Trophoblast cell (in vitro differentiated cells and primary cell): ENCODE measurements around the gene SIK3.

ENCODE experiments used
- DNase-seq, 2 donors: peaks; one replicate each; pipeline ENCODE4 v3.0.0-alpha.2; 2016
- H2AFZ ChIP-seq: 2 replicates; pipeline ENCODE4 v1.6.1; 2013; ENCODE audit warnings: low read length, moderate library complexity, mild to moderate bottlenecking; ENCODE audit not compliant: insufficient read depth, poor library complexity
- H2AK5ac ChIP-seq: 2 replicates; pipeline ENCODE4 v1.6.1; 2013; ENCODE audit warnings: mild to moderate bottlenecking, low read length
- H2BK120ac ChIP-seq: 2 replicates; pipeline ENCODE4 v1.6.1; 2013; ENCODE audit warnings: low read length, mild to moderate bottlenecking, moderate library complexity; ENCODE audit not compliant: insufficient read depth, poor library complexity
- H2BK12ac ChIP-seq: 2 replicates; pipeline ENCODE4 v1.6.1; 2013; ENCODE audit warnings: mild to moderate bottlenecking, low read length, moderate library complexity
- H2BK5ac ChIP-seq: 2 replicates; pipeline ENCODE4 v1.6.1; 2013; ENCODE audit warnings: low read length, low read depth, moderate library complexity, mild to moderate bottlenecking; ENCODE audit not compliant: poor library complexity
- H3K14ac ChIP-seq: 2 replicates; pipeline ENCODE4 v1.6.1; 2013; ENCODE audit warnings: mild to moderate bottlenecking, low read length
- H3K18ac ChIP-seq: 2 replicates; pipeline ENCODE4 v1.6.1; 2013; ENCODE audit warnings: mild to moderate bottlenecking, low read length
- H3K23ac ChIP-seq: 2 replicates; pipeline ENCODE4 v1.6.1; 2013; ENCODE audit warnings: low read length
- H3K27ac ChIP-seq: 2 replicates; pipeline ENCODE4 v1.5.1; 2013; ENCODE audit warnings: low read depth, mild to moderate bottlenecking, inconsistent platforms, low read length, moderate library complexity
- H3K27me3 ChIP-seq: 2 replicates; pipeline ENCODE4 v1.6.1; 2013; ENCODE audit warnings: inconsistent platforms, mild to moderate bottlenecking, low read length, moderate library complexity; ENCODE audit not compliant: insufficient read depth
- H3K36me3 ChIP-seq, 2 experiments: 1 replicate in 1 of 2; 2 replicates in 1 of 2; pipeline ENCODE4 v1.6.1; 2013; ENCODE audit warnings: low read length in 2 of 2, mild to moderate bottlenecking in 2 of 2, moderate library complexity in 1 of 2; ENCODE audit not compliant: insufficient read depth in 2 of 2, control insufficient read depth in 1 of 2
- H3K4ac ChIP-seq: 2 replicates; pipeline ENCODE4 v1.6.1; 2013; ENCODE audit warnings: low read depth, mild to moderate bottlenecking, low read length, moderate library complexity
- H3K4me1 ChIP-seq, 2 experiments: 1 replicate in 1 of 2; 2 replicates in 1 of 2; pipeline ENCODE4 v1.6.1; 2013; ENCODE audit warnings: low read length in 2 of 2, mild to moderate bottlenecking in 2 of 2, moderate library complexity in 1 of 2; ENCODE audit not compliant: insufficient read depth in 2 of 2, control insufficient read depth in 1 of 2
- H3K4me2 ChIP-seq: 2 replicates; pipeline ENCODE4 v1.6.1; 2013; ENCODE audit warnings: inconsistent platforms, mild to moderate bottlenecking, low read length, moderate library complexity
- H3K4me3 ChIP-seq: 2 replicates; pipeline ENCODE4 v1.5.1; 2013; ENCODE audit warnings: mild to moderate bottlenecking, low read depth, low read length, inconsistent platforms
- H3K79me1 ChIP-seq: one replicate; pipeline ENCODE4 v1.6.1; 2013; ENCODE audit warnings: low read length
- H3K79me2 ChIP-seq: 2 replicates; pipeline ENCODE4 v1.6.1; 2013; ENCODE audit warnings: low read length, mild to moderate bottlenecking; ENCODE audit not compliant: control insufficient read depth, insufficient read depth, poor library complexity
- H3K9ac ChIP-seq: 2 replicates; pipeline ENCODE4 v1.6.1; 2013; ENCODE audit warnings: mild to moderate bottlenecking, low read length
- H3K9me3 ChIP-seq: 2 replicates; pipeline ENCODE4 v1.6.1; 2013; ENCODE audit warnings: low read depth, mild to moderate bottlenecking, control low read depth, inconsistent platforms, low read length; ENCODE audit not compliant: insufficient read depth
- H4K12ac ChIP-seq: 2 replicates; pipeline ENCODE4 v1.6.1; 2013; ENCODE audit warnings: low read depth, mild to moderate bottlenecking, low read length, moderate library complexity
- H4K8ac ChIP-seq: 2 replicates; pipeline ENCODE4 v1.6.1; 2013; ENCODE audit warnings: low read depth, mild to moderate bottlenecking, low read length, moderate library complexity
- H4K91ac ChIP-seq: one replicate; pipeline ENCODE4 v1.6.1; 2013; ENCODE audit warnings: low read depth, mild to moderate bottlenecking, low read length, moderate library complexity
- WGBS: extraction: QIAGEN DNeasy Blood & Tissue Kit; methylation state at CpG from one replicate; pipeline ENCODE4 v1.1.7; 2013; ENCODE audit warnings: missing lambda C conversion rate; ENCODE audit not compliant: insufficient read length, insufficient coverage; ENCODE audit errors: extremely low coverage; 5-methylcytosine and 5-hydroxymethylcytosine counted together

The SIK3 gene

DNA sequence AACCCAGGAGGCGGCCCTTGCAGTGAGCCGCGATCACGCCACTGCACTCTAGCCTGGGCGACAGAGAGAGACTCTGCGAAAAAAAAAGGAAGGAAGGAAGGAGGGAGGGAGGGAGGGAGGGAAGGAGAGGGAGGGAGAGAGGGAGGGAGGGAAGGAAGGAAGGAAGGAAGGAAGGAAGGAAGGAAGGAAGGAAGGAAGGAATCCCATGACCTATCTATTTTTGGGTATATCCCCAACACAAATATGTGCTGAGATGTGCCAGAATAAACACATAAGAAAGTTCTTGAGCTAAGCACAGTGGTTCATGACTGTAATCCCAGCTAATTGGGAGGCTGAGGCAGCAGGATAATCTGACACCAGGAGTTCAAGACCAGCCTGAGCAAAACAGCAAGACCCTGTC lies 82.0 kb downstream of the SIK3 start:
- Histone ChIP-seq H3K23ac (no peak overlapping the region), H3K36me3 (peaks cover 0 to 1% of the 10 kb centered on the region in 2 experiments), H4K91ac (no peak overlapping the region), H3K27ac (no peak overlapping the region), H2BK120ac (no peak overlapping the region), H4K12ac (no peak overlapping the region), H2BK12ac (no peak overlapping the region), H3K4me2 (no peak overlapping the region), H2BK5ac (no peak overlapping the region), H2AFZ (no peak overlapping the region), H3K4me1 (no peaks in the 10 kb centered on the region), H3K18ac (no peak overlapping the region), H3K4me3 (no peak overlapping the region), H3K27me3 (no peaks in the 10 kb centered on the region), H3K4ac (no peak overlapping the region), H3K14ac (no peak overlapping the region), H3K9me3 (no peaks in the 10 kb centered on the region), H3K79me2 (no peaks in the 10 kb centered on the region), H3K79me1 (no peaks in the 10 kb centered on the region), H4K8ac (no peak overlapping the region), H3K9ac (no peak overlapping the region), H2AK5ac (no peak overlapping the region)
- no peak for DNase-seq
- WGBS, result no CpG with 5 or more reads among the region's 6 CpGs

DNA sequence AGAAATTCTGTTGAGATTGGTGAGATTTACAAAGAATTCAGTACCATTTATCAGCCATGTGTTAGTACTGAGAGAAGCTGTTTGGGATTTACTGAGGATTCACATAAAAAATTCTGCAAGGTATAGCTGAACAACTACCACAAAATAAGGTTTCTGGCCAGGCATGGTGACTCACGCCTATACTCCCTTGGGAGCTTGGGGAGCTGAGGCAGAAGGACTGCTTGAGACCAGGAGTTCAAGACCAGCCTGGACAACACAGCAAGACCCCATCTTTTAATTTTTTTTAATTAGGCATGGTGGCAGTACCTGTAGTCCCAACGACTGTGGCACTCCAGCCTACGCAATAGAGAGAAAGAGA lies 86.7 kb downstream of the SIK3 start:
- no peak overlapping the region for H3K23ac ChIP-seq
- peaks cover 0 to 1% of the 10 kb centered on the region in 2 experiments for H3K36me3 ChIP-seq
- no peak overlapping the region for H3K4me3 ChIP-seq
- DNase-seq, result no peak
- H2BK12ac ChIP-seq, result no peak overlapping the region
- H3K9ac ChIP-seq, result no peak overlapping the region
- no peak overlapping the region for H3K18ac ChIP-seq
- H3K27me3 ChIP-seq, result no peaks in the 10 kb centered on the region
- no peak overlapping the region for H4K12ac ChIP-seq
- no peak overlapping the region for H4K91ac ChIP-seq
- H3K9me3 ChIP-seq, result no peaks in the 10 kb centered on the region
- H2BK5ac ChIP-seq, result no peak overlapping the region
- no peak overlapping the region for H3K14ac ChIP-seq
- no CpG with 5 or more reads among the region's 3 CpGs for WGBS
- H3K27ac ChIP-seq, result no peak overlapping the region
- no peak overlapping the region for H2AFZ ChIP-seq
- H3K4me2 ChIP-seq, result no peak overlapping the region
- H3K79me2 ChIP-seq, result no peaks in the 10 kb centered on the region
- no peak overlapping the region for H2BK120ac ChIP-seq
- H3K79me1 ChIP-seq, result no peaks in the 10 kb centered on the region
- H3K4ac ChIP-seq, result no peak overlapping the region
- no peak overlapping the region for H4K8ac ChIP-seq
- H2AK5ac ChIP-seq, result no peak overlapping the region
- H3K4me1 ChIP-seq, result peaks cover 4 to 5% of the 10 kb centered on the region in 2 experiments

DNA sequence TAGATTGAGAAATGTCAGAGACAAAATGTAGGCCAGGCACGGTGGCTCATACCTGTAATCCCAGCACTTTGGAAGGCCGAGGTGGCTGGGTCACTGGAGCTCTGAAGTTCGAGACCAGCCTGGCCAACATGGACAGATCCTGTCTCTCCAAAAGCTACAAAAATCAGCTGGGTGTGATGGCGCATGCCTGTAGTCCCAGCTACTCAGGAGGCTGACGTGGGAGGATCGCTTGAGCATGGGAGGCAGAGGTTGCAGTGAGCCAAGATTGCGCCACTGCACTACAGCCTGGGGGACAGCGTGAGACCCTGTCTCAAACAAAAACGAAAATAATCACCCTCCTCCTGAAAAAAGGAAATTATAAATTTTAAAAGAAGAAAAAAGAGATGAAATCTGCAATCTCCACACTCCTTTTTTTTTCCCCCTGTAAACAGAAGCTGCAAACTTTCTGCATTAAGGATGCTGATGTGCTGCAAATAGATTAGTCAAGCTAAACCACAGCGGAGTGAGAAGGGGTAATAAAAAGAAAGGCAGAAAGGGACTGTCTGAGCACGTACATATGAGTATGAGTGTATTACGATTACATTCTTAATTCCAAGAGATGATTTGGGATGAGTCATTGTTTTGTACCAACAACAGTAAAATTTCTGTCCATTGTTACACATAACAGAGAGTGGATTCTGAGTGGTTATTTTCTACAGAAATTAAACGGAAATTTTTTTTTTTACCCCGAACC lies 87.3 kb downstream of the SIK3 start:
- H3K36me3 ChIP-seq, result peaks cover 0 to 1% of the 10 kb centered on the region in 2 experiments
- no peak overlapping the region for H3K14ac ChIP-seq
- H3K79me2 ChIP-seq, result no peaks in the 10 kb centered on the region
- no peaks in the 10 kb centered on the region for H3K79me1 ChIP-seq
- no peak overlapping the region for H4K91ac ChIP-seq
- H2BK12ac ChIP-seq, result no peak overlapping the region
- peak in 1 of 2 donors; percentile 71 for DNase-seq
- H3K23ac ChIP-seq, result no peak overlapping the region
- H3K27me3 ChIP-seq, result no peaks in the 10 kb centered on the region
- no peak overlapping the region for H4K8ac ChIP-seq
- H3K4me3 ChIP-seq, result no peak overlapping the region
- H2AK5ac ChIP-seq, result no peak overlapping the region
- H3K4ac ChIP-seq, result no peak overlapping the region
- H2BK5ac ChIP-seq, result no peak overlapping the region
- H3K4me1 ChIP-seq, result peaks cover 4 to 5% of the 10 kb centered on the region in 2 experiments
- no peak overlapping the region for H2BK120ac ChIP-seq
- no CpG with 5 or more reads among the region's 14 CpGs for WGBS
- H3K27ac ChIP-seq, result no peak overlapping the region
- no peak overlapping the region for H4K12ac ChIP-seq
- H3K9me3 ChIP-seq, result no peaks in the 10 kb centered on the region
- H2AFZ ChIP-seq, result no peak overlapping the region
- no peak overlapping the region for H3K4me2 ChIP-seq
- no peak overlapping the region for H3K9ac ChIP-seq
- H3K18ac ChIP-seq, result no peak overlapping the region

DNA sequence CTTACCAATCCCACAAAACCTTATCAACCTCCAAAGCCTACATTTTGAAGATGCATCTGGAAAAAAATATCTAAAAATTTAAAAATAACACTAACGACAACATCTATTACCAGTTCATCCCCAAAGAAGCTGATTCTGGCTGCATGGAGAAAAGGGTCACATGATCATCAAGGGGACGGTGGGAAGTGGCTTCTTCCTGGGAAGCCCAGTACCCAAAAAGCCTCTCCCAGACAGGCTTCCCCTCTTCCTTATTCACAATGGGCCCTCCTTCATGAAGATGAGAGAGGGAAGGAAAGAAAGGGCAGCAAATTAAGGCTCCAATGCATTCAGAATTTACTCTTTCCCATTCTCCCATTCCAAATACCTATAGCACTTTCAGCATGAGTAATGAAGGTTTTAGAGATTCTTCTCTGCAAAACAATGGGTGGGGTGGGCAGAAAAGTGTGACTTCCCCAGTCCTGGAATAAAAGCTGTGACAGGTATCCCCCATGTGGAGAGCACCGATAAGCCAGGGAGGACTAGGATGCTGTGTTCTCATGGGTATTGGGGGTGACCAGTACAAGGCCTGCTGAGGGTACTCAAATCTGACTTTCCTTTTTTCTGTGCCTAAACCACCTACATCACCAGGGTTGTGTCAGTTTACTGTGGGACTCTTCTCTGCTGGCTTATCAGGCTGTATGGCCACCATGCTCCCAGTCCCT lies 88.2 kb downstream of the SIK3 start:
- Histone ChIP-seq H2BK12ac (no peak overlapping the region), H3K4me1 (peaks cover 4 to 5% of the 10 kb centered on the region in 2 experiments)
- no CpG with 5 or more reads among the region's 3 CpGs for WGBS

More for the DNA sequence above, 88.2 kb downstream of the SIK3 start:
- no peak overlapping the region for H3K4ac ChIP-seq
- H3K4me2 ChIP-seq, result no peak overlapping the region
- no peak overlapping the region for H2AFZ ChIP-seq
- H4K12ac ChIP-seq, result no peak overlapping the region
- H2BK120ac ChIP-seq, result no peak overlapping the region
- no peak overlapping the region for H4K8ac ChIP-seq
- peaks cover 0 to 1% of the 10 kb centered on the region in 2 experiments for H3K36me3 ChIP-seq
- no peak overlapping the region for H3K4me3 ChIP-seq
- no peaks in the 10 kb centered on the region for H3K27me3 ChIP-seq
- no peaks in the 10 kb centered on the region for H3K79me1 ChIP-seq
- H2AK5ac ChIP-seq, result no peak overlapping the region
- H3K23ac ChIP-seq, result no peak overlapping the region
- no peak overlapping the region for H3K27ac ChIP-seq
- H3K14ac ChIP-seq, result no peak overlapping the region
- no peak overlapping the region for H4K91ac ChIP-seq
- no peaks in the 10 kb centered on the region for H3K79me2 ChIP-seq
- no peak overlapping the region for H3K18ac ChIP-seq
- no peak overlapping the region for H2BK5ac ChIP-seq
- no peaks in the 10 kb centered on the region for H3K9me3 ChIP-seq
- no peak overlapping the region for H3K9ac ChIP-seq
- DNase-seq, result peak in 1 of 2 donors; percentile 51
